A172 (cell line): Measurements from ENCODE around the gene DPH3. TPM values are rescaled to one million over a fixed set of nuclear protein-coding genes. Genes with fewer than 3 reads are reported as not detected.

Experiments
- DNase-seq: peaks from one replicate; pipeline ENCODE4 v3.0.0-alpha.2; 2015; ENCODE audit warnings: low spot score
- total RNA-seq: library from RNA; depleted of rRNA; stranded (reverse); fragments of >200 nt; shearing (Covaris generic); gene quantifications from 2 replicates; pipeline ENCODE4 v1.2.3, GENCODE V29; 2014

Gene DPH3
- total RNA-seq, 1 experiment from 2014 or later = 23.5 TPM

DNA sequence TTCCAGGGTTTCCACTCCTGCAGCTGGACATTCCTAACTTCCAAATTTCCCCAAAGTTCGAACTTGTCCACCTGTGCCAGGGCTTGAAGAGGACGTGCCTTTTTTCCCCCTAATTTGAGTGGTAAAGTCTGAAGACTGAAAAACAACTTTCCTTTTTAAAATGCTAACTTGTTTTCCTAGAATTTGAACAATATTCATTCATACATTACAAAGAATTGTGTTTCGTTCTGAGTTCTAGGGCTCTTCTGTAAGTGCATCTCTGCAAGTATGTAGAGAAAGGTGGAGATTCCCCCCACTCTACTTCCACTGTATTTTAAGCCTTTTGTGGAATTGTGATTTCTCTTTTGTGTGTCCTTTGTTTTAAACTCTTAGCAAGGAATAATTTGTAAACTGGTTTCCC is 9.4 kb downstream of the DPH3 start:
- DNase-seq = no peak

- DNase-seq = no peak
These were observed 9.8 kb downstream of the DPH3 start for GRCh38 chr3:16254916-16255315.

GRCh38 chr3:16253601-16254000 is 11.1 kb downstream of the DPH3 start:
- no peak for DNase-seq

DNA sequence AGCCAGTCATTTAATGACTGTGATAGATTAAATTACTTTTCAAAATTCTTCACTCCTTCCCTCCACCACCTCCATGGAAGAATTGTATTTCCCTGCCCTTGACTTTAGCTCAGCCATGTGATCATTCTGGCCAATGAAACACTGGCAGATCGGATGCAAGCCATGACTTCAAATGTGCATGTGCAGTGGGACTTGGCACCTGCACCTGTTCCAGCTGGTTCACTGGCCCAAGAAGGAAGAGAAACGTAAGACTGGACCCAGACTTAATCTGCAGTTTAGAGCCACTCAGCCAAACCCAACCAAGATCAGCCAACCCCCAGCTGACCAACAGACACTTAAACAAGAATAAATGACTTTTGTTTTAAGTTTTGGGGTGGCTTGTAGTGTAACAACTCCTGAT is 11.8 kb downstream of the DPH3 start:
- no peak for DNase-seq

DNA sequence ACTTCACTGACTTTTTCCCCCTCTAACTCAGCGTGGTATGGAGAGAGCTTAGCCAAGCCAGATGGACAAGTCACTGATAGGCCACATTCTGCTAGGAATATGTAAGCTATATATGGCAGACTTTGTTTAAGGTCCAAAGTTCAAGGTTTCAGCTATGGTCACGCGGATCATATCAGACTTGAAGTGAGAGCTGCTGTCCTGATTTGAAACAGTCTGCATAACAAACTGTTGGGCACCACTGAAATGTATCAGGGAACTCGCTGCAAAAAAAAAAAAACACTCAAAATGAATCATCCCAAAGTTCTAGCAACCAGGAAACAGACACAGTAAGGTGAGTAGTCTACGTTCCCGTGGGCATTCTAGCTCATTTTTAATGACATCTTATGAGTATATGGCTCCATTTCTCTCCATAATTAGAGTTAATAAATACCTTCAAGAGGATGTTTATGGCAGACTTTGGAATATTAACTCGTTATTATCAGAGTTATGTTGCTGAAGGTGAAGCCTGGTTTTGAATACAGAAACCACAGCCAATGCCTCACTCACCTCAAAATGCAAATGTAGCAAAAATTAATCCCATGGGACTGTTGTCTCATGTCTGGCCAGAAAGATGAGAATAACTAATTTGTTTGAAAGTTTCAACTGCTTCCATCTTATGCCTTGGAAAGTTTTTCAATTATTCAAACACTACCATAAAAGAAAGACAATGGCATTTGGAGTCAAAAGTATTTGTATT is 12.3 kb downstream of the DPH3 start:
- DNase-seq = no peak

GRCh38 chr3:16251316-16252085 is 13.2 kb downstream of the DPH3 start:
- no peak for DNase-seq

GRCh38 chr3:16249886-16250285 is 14.9 kb downstream of the DPH3 start:
- DNase-seq = no peak

- peak; percentile 41 for DNase-seq
These were observed 15.4 kb downstream of the DPH3 start for GRCh38 chr3:16249336-16249735.

GRCh38 chr3:16248556-16248955 is 16.2 kb downstream of the DPH3 start:
- DNase-seq = no peak

DNA sequence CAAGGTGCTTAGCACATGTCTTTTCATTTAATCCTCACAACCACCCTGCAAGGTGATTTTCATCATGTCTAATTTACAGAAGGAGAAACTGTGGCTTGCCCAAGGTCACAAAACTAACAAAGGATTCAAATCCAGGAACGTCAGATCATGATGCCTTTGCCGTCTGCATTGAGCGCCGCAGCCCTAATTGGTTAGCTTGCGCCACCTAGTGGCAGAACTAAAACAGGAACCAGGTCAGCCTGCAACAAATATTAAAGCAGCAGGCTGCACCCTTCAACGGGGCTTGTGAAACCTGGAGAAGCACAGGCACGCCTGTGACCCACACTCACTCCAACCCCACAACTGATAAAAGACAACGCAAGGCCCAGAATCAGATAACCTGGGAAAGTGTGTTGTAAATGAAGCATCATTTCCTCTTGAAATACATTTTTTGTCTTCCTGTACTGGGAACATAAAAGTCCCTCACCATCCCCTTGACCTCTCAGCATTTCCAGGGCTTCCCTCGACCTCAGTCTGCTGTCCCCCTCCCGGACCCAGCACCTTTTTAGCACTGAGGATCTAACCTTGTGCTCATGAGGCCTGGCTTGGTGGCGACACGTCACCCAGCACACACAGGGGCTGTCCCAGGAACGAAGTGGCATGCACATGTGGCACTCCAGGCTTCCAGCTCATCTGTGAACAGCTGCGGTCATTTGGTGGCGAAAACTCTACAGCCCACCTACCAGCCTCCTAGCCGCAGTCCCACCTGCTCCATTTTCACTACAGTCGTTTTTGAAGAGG is 17.3 kb downstream of the DPH3 start:
- DNase-seq = peak; percentile 81

GRCh38 chr3:16245609-16246008 is 19.1 kb downstream of the DPH3 start:
- DNase-seq = no peak

DNA sequence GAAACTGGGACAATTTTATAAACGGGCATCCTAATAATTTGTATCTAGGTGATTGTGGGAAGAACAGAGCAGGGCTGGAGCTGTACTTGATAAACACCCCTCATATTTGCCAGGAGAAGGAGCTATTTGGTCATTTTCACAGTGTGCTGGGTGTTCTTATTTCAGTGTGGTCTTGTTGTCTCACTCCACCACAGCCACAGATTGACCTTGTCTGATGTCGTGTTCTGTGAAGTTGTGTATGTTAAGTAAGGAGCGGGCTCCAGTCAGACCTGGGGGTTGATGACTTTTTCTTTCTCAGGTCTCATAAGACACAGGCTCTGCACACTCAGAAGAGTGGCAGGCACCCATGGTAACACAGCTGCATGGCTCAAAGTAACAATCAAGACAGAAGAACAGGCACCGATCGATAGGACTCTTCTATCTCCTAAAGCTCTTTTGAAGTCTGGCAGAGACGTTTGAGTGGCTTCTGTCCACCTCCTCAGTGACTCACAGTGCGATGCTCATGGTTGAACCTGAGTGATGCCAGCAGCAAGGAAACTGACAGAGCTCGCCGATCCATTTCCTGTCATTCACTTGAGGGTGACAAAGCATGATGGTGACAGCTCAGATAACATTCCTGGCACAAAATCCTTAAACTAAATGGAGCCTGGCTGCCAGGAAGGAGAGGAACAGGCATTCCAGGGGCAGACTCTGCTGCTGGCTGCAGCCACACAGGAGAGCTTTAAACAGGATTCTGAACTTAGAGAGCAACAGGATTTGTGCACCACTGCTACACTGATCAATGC is 20.8 kb downstream of the DPH3 start:
- DNase-seq = peak; percentile 33

GRCh38 chr3:16242177-16242576 is 22.6 kb downstream of the DPH3 start:
- DNase-seq = no peak

DNA sequence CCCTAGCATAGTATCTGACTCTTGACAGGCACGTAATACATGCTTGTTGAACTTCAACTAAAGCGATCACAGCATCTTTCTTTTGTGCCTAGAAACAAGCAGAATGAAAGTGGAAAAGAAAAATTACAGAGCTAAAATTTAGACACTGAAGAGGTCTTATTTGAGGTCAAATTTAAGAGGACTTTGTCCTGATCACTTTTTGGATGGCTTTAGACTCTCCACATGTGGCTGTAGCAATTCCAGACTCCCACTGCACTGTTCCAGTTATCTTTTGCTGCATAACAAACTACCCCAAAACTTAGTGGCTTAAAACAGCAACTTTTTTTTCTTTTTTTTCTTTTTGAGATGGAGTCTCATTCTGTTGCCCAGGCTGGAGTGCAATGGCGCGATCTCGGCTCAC is 23.5 kb downstream of the DPH3 start:
- DNase-seq = no peak

GRCh38 chr3:16240229-16241023 is 24.3 kb downstream of the DPH3 start:
- peak; percentile 42 for DNase-seq

DNA sequence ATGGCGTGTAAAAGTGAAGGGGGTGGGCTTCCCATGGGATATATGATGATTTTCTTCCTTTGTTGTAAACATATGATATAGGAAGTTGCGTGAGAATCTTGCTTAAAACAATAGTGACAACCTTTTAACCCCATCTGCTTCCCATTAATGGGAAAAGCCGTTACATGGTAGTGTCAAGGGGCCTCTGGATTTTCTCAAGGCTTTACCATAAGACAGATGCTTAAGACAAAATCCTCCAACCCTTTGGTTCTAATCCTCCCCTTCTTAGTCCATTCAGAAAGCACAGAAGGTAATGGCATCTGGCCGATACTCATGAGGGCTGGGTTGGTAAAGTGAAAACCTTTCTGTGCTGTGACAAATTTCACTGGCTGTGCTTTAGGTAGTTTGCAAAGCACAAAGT is 25.0 kb downstream of the DPH3 start:
- DNase-seq = no peak

DNA sequence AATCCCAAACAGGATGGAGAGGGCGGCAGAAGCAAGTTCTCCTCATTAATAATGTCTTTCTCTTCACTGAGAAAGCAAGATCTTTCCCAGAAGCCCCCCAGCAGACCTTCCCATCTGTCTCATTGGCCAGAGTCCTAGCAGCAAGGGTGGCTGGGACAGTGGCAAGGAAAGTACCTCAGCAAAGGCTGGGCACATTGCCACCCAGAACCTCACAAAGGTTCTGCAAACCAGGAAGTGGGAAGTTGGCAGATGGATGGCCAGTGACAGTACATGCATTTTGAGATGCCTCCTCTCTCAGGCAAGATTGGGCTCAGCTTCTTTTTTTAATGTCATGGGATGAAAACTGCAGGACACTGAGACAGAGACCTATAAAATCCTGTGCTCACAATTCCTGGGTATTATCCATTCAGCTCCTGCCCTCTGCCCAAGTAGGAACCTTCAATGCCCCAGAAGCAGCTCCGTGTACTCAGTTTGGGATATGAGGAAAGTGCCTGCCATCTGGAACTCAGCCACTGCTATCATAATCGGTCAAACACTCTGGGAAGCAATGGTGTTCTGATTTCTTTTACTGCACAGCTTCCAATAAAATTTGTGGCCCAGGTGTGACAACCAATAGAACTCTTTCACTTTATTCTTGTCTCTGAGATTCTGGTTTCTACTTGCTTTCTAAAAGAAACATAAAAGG is 25.5 kb downstream of the DPH3 start:
- DNase-seq = no peak

DNA sequence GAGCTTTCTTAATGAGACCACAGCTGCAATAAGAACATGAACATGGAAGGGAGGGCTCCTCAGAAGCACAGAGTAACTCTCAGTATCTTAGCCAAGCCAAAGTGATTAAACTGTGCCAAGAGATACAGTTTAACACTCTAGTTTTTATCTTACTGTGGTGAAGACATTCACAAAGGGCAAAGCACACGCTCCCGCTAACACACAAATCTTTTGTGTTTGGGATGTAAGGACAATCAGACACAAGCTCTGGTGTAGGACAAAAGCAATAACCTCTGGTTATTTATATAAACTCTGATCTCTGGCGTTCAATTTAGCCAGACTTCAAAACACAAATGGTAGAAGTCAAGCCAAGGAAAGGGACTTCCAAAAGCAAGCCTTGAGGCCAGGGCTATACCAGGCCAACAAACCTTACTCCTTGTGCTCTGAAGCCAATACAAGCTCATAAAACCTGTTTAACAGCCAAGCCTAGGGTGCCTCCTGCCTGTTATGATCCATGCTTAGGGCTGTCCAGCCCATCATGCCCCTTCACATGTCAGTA is 27.8 kb downstream of the DPH3 start:
- no peak for DNase-seq

DNA sequence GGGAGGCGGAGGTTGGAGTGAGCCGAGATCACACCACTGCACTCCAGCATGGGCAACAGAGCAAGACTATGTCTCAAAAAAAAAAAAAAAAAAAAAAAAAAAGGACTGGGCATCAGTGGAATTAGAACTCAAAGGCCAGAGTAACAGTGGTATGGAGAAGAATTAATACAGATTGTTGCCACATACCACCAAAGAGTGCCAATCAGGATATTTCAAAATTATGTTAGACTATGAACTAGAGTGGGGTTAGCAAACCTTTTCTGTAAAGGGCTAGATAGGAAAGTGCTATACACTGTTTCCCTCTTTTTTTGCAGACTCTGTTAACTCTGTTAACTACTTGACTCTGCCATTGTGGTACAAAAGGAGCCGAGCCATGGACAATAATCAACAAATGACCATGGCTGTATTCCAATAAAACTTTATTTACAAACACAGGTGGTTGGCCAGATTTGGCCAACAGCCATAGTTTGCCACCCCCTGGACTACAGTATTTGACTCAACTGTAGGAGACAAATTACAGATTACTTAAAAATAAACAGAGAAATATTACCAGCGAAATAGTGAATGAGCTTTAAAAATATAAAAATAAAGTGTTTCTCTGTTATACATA is 28.6 kb downstream of the DPH3 start:
- no peak for DNase-seq

- no peak for DNase-seq
These were observed 30.5 kb downstream of the DPH3 start for GRCh38 chr3:16234281-16234680.
